ENCODE results near the gene TPCN2. TPM values are rescaled to one million over a fixed set of nuclear protein-coding genes. Genes with fewer than 3 reads are reported as not detected.

The TPCN2 gene
- total RNA-seq, 3 donors from 2014 or later, result 19.5 to 37.4 (median 20.7) TPM

DNA sequence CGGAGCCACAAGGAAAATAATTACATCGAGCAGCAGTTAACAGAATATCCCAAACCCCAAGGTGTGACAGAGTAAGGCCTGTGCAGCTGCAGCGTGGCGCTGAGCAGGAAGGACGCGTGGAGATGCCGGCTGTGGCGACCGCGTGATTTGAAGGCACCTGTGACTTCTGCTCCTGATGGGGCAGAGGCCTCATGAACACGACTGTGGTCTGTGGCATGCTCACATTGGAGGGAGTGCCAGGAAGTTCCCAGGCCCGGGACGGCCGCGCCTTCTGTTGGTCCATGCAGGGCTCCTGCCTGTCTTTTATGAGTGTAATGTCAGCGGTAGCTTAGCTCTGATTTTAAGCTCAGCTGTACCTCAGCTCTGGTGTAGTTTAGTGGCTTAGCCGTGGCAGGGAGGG lies 50.4 kb downstream of the TPCN2 start:
- peak in 2 of 3 donors; percentile 52 to 59 for DNase-seq
- Histone ChIP-seq H3K4me1 (ENCODE audit: low read depth) (no peaks in the 10 kb centered on the region), H3K9me3 (no peaks in the 10 kb centered on the region), H3K36me3 (ENCODE audit: low read depth) (no peaks in the 10 kb centered on the region), H3K4me3 (no peak overlapping the region)
- intact Hi-C loops (cut with DNase I, micrococcal nuclease), result no loop called here
- peak; percentile 65 for ATAC-seq
- TF ChIP-seq, protein P1, sequence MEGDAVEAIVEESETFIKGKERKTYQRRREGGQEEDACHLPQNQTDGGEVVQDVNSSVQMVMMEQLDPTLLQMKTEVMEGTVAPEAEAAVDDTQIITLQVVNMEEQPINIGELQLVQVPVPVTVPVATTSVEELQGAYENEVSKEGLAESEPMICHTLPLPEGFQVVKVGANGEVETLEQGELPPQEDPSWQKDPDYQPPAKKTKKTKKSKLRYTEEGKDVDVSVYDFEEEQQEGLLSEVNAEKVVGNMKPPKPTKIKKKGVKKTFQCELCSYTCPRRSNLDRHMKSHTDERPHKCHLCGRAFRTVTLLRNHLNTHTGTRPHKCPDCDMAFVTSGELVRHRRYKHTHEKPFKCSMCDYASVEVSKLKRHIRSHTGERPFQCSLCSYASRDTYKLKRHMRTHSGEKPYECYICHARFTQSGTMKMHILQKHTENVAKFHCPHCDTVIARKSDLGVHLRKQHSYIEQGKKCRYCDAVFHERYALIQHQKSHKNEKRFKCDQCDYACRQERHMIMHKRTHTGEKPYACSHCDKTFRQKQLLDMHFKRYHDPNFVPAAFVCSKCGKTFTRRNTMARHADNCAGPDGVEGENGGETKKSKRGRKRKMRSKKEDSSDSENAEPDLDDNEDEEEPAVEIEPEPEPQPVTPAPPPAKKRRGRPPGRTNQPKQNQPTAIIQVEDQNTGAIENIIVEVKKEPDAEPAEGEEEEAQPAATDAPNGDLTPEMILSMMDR (IDR thresholded peaks at IDR 0.05), result no peak

DNA sequence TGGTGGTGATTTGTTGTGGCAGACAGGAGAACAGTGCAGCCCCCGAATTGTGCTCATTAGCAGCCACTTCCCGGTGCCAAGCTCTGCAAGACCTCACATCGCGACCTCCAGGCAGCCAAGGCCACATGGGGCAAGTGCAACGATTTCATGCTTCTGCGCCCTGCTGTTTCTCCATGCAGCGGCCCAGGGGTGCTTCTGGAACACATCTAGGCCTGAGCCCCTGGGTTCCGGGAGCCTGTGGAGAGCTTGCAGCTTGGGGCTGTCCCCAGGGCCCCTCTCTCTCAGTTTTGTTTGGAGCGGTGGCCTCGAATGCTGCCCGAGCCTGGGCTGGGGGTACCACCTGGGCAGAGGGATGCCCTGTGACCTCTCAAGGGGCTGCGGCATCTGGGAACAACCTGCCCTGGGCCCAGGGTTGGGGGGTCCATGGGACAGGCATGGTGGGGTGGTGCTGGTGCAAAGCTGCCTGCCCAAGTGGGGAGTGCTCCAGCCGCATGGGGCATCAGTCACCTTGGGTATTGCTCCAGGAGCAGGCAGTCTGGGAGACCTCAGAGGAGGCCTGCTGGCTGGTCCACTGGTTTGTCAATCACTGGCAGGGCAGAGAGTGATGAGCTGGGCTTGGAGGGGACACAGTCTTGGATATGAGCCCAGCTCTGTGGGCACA lies 51.9 kb downstream of the TPCN2 start:
- ATAC-seq (no peak), DNase-seq (no peak)
- intact Hi-C loops (cut with DNase I, micrococcal nuclease), result loop anchor here (5.0 to 10.0 kb wide), 2 partner anchors 542 to 544 kb away; partner anchors contain the start of gene CCND1 (in 2 of the 2)
- TF ChIP-seq, protein P1 (IDR thresholded peaks at IDR 0.05), result no peak
- H3K4me3 ChIP-seq, result no peak overlapping the region
- no peaks in the 10 kb centered on the region for H3K36me3 ChIP-seq (ENCODE audit: low read depth)
- H3K4me1 ChIP-seq (ENCODE audit: low read depth), result no peaks in the 10 kb centered on the region
- H3K9me3 ChIP-seq, result no peaks in the 10 kb centered on the region

DNA sequence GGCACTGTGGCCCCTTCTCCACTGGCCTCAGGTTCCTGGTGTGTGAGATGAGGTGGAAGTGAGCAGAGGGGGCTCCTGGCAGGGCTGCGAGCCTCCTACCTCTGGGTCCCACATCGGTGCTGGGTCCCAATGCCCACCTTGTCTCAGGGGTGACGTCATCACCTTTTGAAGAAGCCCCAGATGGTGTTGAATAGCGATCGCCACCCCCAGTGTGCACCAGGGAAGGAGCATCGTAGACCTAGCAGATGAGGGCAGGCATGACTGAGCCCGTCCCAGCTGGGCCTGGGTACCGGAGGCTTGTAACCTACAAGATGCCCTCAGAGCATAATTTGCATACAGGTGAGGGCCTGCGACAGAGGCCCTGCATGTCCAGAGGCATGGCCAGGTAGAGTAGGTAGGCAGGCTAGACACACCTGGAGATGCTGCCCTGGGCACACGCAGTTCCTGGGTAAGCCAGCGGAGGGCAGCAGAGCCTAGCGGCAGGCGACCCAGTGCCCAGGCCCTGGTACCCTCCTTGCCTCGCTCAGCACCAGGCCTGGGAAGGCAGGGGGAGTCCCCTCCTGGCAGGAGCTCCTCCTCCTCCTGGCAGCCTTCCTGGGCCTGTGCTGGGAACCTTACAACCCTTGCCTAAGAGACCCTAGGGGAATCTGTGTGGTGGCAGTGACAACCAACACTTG lies 52.5 kb downstream of the TPCN2 start:
- no peak overlapping the region for H3K4me3 ChIP-seq
- no peaks in the 10 kb centered on the region for H3K36me3 ChIP-seq (ENCODE audit: low read depth)
- DNase-seq (peak; percentile 81 to 90 (median 87)), ATAC-seq (peak; percentile 95)
- intact Hi-C loops (cut with DNase I, micrococcal nuclease), result loop anchor here (5.0 to 10.0 kb wide), 2 partner anchors 541 to 544 kb away; partner anchors contain the start of gene CCND1 (in 2 of the 2)
- TF ChIP-seq, protein P1 (IDR thresholded peaks at IDR 0.05), result peak; percentile 97
- no peaks in the 10 kb centered on the region for H3K9me3 ChIP-seq
- no peaks in the 10 kb centered on the region for H3K4me1 ChIP-seq (ENCODE audit: low read depth)

DNA sequence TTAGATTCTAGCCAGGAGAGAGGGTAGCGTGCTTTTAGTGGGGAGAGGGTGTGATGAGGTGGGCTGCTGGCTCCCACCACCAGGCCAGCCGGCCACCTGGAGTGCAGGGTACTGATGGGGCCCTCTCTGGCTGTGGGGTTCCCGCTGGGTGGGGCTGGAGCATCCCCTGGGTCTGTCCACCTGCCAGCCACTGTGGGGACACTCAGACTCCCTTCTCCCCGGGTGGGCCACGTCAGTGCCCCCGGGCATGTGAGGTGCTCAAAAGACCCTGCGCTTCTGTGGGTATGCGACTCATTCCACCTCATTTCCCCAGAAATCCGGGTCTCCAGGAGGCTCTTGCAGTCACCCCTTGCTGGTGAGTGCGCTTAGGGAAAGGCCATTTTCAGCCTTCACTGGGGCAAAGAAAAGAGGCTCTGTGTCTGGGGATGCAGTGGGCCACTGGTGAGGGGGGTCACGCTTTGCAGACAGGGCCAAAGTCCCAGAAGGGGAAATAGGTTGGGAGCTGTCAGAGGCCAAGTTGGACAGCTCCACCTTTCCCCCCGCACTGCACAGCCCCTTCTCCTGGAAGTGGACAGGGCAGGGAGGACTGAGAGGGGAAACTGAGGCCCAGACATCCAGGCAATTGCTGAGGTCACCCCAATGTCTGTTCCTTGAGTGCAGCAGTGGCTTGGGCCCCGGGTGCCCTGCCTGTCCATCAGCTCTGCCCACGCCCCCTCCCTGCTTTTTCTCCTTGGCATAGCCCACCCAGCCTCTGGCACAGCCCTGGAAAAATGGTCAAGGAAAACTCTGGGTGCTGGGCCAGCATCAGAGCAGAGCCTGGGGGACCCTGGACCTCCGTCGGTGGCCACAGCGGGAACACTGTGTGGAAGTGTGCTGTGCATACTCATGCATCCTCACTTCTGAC lies 53.3 kb downstream of the TPCN2 start:
- TF ChIP-seq, protein P1 (IDR thresholded peaks at IDR 0.05), result no peak

More for the DNA sequence above, 53.3 kb downstream of the TPCN2 start:
- intact Hi-C loops (cut with DNase I, micrococcal nuclease), result loop anchor here (5.0 to 10.0 kb wide), 2 partner anchors 540 to 543 kb away; partner anchors contain the start of gene CCND1 (in 2 of the 2)
- DNase-seq (no peak), ATAC-seq (no peak)
- Histone ChIP-seq H3K36me3 (ENCODE audit: low read depth) (no peaks in the 10 kb centered on the region), H3K4me1 (ENCODE audit: low read depth) (no peaks in the 10 kb centered on the region), H3K4me3 (no peak overlapping the region), H3K9me3 (no peaks in the 10 kb centered on the region)

All from mucosa of descending colon (tissue), 3 donors.